K562 (cell line): ENCODE results near the gene RNF141. TPM values are rescaled to one million over a fixed set of nuclear protein-coding genes. Genes with fewer than 3 reads are reported as not detected.

Experiments used
- ATAC-seq: fragments of 200-7000 bp; cut with Tn5 transposase; 3 replicates; pipeline ENCODE4 v1.9.1; 2020; ENCODE audit warnings: moderate library complexity
- BruUV-seq: library from RNA; stranded (reverse); fragments of 400-500 nt; replicated peaks from 2 replicates; lab custom pipeline; 2021; lab: Mats Ljungman, UMichigan
- CTCF ChIA-PET: fragments of 300-600 bp; formaldehyde crosslinking; extraction: SDS; loops from one replicate; lab custom pipeline; 2021; ENCODE audit warnings: low intra/inter-chr PET ratio; lab: Yijun Ruan, JAX
- POLR2A ChIA-PET: fragments of 300-600, 350-650 bp; sonication (Branson Sonifier 250); formaldehyde crosslinking; extraction: SDS; loops from one replicate; lab custom pipeline; 2021; ENCODE audit warnings: antibody characterized with exemption, inconsistent platforms; lab: Yijun Ruan, JAX
- DNase-seq, 4 experiments: peaks; one replicate each; pipeline versions ENCODE4 v3.0.0 to v3.0.0-alpha.2; 2011 to 2018; ENCODE audit warnings: low spot score in 3 of 4, mixed read lengths in 3 of 4; ENCODE audit errors: extremely low read depth in 1 of 4
- FAIRE-seq: peaks from 2 replicates; lab custom pipeline; 2011; peaks lifted over from hg19 to GRCh38; lab: Jason Lieb, UNC
- H2AFZ ChIP-seq: 2 replicates; pipeline ENCODE4 v1.6.0; 2011; ENCODE audit warnings: low read depth, low read length, control low read depth, inconsistent platforms
- H3K27ac ChIP-seq: fragments of 200-600 bp; 3 replicates; pipeline ENCODE4 v1.8.0; 2011; ENCODE audit warnings: low read depth, mild to moderate bottlenecking, control low read depth, inconsistent platforms, low read length, moderate library complexity, mixed read lengths; ENCODE audit errors: extremely low read depth
- H3K27me3 ChIP-seq, 2 experiments: fragments of 300-600 bp in 1 of 2; 2 replicates in 1 of 2; 3 replicates in 1 of 2; pipeline versions ENCODE4 v1.6.0 to v1.8.0; 2011; ENCODE audit warnings: inconsistent platforms in 2 of 2, low read length in 2 of 2, mild to moderate bottlenecking in 1 of 2, mixed read lengths in 1 of 2, moderate library complexity in 1 of 2; ENCODE audit not compliant: control insufficient read depth in 2 of 2, insufficient read depth in 2 of 2
- H3K36me3 ChIP-seq: fragments of 300-600 bp; 3 replicates; pipeline ENCODE4 v1.8.0; 2011; ENCODE audit warnings: mild to moderate bottlenecking, low read length, inconsistent platforms; ENCODE audit not compliant: control insufficient read depth, insufficient read depth
- H3K4me1 ChIP-seq, 2 experiments: fragments of 200-600 bp in 1 of 2; replicated peaks in 1 of 2; 2 replicates in 1 of 2; 3 replicates in 1 of 2; pipeline versions ENCODE4 v1.5.1 to v1.8.0; 2011; ENCODE audit warnings: inconsistent platforms in 2 of 2, low read length in 2 of 2, mild to moderate bottlenecking in 1 of 2, mixed read lengths in 1 of 2, moderate library complexity in 1 of 2; ENCODE audit not compliant: control insufficient read depth in 2 of 2, insufficient read depth in 2 of 2
- H3K4me2 ChIP-seq: 2 replicates; pipeline ENCODE4 v1.6.1; 2011; ENCODE audit warnings: low read length, control low read depth, inconsistent platforms, mixed read lengths; ENCODE audit not compliant: insufficient read depth
- H3K4me3 ChIP-seq: fragments of 200-600 bp; sonication (generic), shearing (Covaris generic); 2 replicates; pipeline ENCODE4 v1.5.1; 2016; ENCODE audit warnings: control low read depth, inconsistent platforms
- H3K79me2 ChIP-seq: fragments of 200-600 bp; 3 replicates; pipeline ENCODE4 v1.8.0; 2011; ENCODE audit warnings: low read length, inconsistent platforms; ENCODE audit not compliant: control insufficient read depth, insufficient read depth
- H3K9ac ChIP-seq, 2 experiments: 2 replicates each; pipeline versions ENCODE4 v1.6.0 to v1.6.1; 2011; ENCODE audit warnings: low read depth in 2 of 2, low read length in 2 of 2, control low read depth in 1 of 2, inconsistent platforms in 1 of 2, mild to moderate bottlenecking in 1 of 2, mixed read lengths in 1 of 2; ENCODE audit not compliant: insufficient read depth in 1 of 2
- H3K9me1 ChIP-seq: one replicate; pipeline ENCODE4 v1.6.0; 2011; ENCODE audit warnings: inconsistent platforms, mild to moderate bottlenecking, low read length, moderate library complexity; ENCODE audit not compliant: control insufficient read depth, insufficient read depth
- H3K9me3 ChIP-seq: replicated peaks from 2 replicates; pipeline ENCODE4 v1.5.1; 2011; ENCODE audit warnings: low read depth, low read length, inconsistent platforms; ENCODE audit not compliant: control insufficient read depth, insufficient read depth
- H4K20me1 ChIP-seq: replicated peaks from 2 replicates; pipeline ENCODE4 v1.6.1; 2011; ENCODE audit warnings: low read length, inconsistent platforms, mixed read lengths; ENCODE audit not compliant: control insufficient read depth, insufficient read depth
- CCNT2 ChIP-seq: IDR thresholded peaks from 2 replicates; pipeline ENCODE4 v1.6.1; 2011; ENCODE audit warnings: borderline replicate concordance, low read depth, mild to moderate bottlenecking, moderate library complexity, mixed read lengths, low read length; ENCODE audit not compliant: insufficient read length; ENCODE audit errors: extremely low read depth
- POLR3G ChIP-seq: IDR thresholded peaks from 2 replicates; pipeline ENCODE4 v1.6.1; 2011; ENCODE audit not compliant: insufficient read length, insufficient replicate concordance; ENCODE audit errors: extremely low read depth
- RCOR1 ChIP-seq, 2 experiments: IDR thresholded peaks; 2 replicates each; pipeline ENCODE4 v1.6.1; 2012; ENCODE audit warnings: low read depth in 2 of 2, low read length in 2 of 2, borderline replicate concordance in 1 of 2, improper control_type of control experiment in 1 of 2
- TEAD4 ChIP-seq, 2 experiments: sonication (generic) in 1 of 2; formaldehyde crosslinking in 1 of 2; IDR thresholded peaks; 2 replicates each; pipeline versions ENCODE4 v1.6.1 to v1.8.0; 2012 to 2022; ENCODE audit warnings: borderline replicate concordance in 1 of 2, inconsistent platforms in 1 of 2, low read length in 1 of 2, mild to moderate bottlenecking in 1 of 2, missing genetic modification reagents in 1 of 2
- ZBTB17 ChIP-seq: fragments of 450-650 bp; formaldehyde crosslinking; IDR thresholded peaks from 2 replicates; pipeline ENCODE4 v1.4.0; 2020; ENCODE audit warnings: mild to moderate bottlenecking
- ZC3H8 ChIP-seq: fragments of 450-650 bp; IDR thresholded peaks from 2 replicates; pipeline ENCODE4 v1.6.1; 2017
- ZNF232 ChIP-seq: sonication (generic); formaldehyde crosslinking; IDR thresholded peaks from 2 replicates; pipeline ENCODE4 v1.8.0; 2022; ENCODE audit warnings: mild to moderate bottlenecking, missing genetic modification reagents
- ZNF740 ChIP-seq, 3 experiments: fragments of 200-800 bp in 1 of 3; sonication (Bioruptor generic) in 1 of 3; sonication (generic) in 1 of 3; formaldehyde crosslinking in 1 of 3; IDR thresholded peaks; 2 replicates each; pipeline versions ENCODE4 v1.6.1 to v1.8.0; 2016 to 2022; ENCODE audit warnings: mild to moderate bottlenecking in 2 of 3, missing compliant biosample characterization in 2 of 3, missing genetic modification characterization in 2 of 3, missing genetic modification reagents in 1 of 3
- WGBS: fragments of 100-300 bp; shearing (Covaris generic); methylation state at CpG from one replicate; pipeline ENCODE4 v1.1.6; 2016; ENCODE audit warnings: low coverage, mixed read lengths; ENCODE audit not compliant: insufficient coverage; ENCODE audit errors: missing lambda C conversion rate; 5-methylcytosine and 5-hydroxymethylcytosine counted together
- in situ Hi-C: fragments of 300-500 bp; cut with MboI; formaldehyde crosslinking; loops from 4 replicates; pipeline ENCODE4 v1.15.0; 2018; ENCODE audit warnings: inconsistent platforms, mixed read lengths
- intact Hi-C: fragments of 100-400 bp; cut with micrococcal nuclease; formaldehyde crosslinking; loops from 2 replicates; pipeline ENCODE4 v1.14.2; 2022
- polyA plus RNA-seq, 8 experiments: library from polyadenylated mRNA; depleted of rRNA in 4 of 8; stranded (reverse) in 5 of 8; unstranded in 3 of 8; fragments of >200 nt; fragmentation: Nextera tagmentation in 2 of 8; fragmentation: Illumina TruSeq in 1 of 8; extraction: Ambion mirVana in 2 of 8; extraction: Trizol in 1 of 8; gene quantifications; 2 replicates each; pipeline versions ENCODE4 v1.2.1 to v1.2.3, GENCODE V29; 2011 to 2014; ENCODE audit warnings: inconsistent platforms in 1 of 8, missing spikeins in 1 of 8
- total RNA-seq, 7 experiments: library from RNA; depleted of rRNA in 6 of 7; stranded (reverse); fragments of >200 nt in 6 of 7; fragmentation: Illumina TruSeq in 2 of 7; extraction: Trizol in 2 of 7; gene quantifications; 2 replicates each; pipeline versions ENCODE4 v1.2.1 to v1.2.3, GENCODE V29; 2011 to 2021; ENCODE audit warnings: low replicate concordance in 1 of 7

The RNF141 gene
- total and polyA plus RNA-seq, 9 of the 15 experiments (the other 6 are each of a cell fraction or from before 2014, with no cell fraction given), result 9.7 to 51.9 (median 18.9) TPM

- no peak for TF ChIP-seq ZC3H8
- ChIA-PET CTCF (no interaction called here), POLR2A (interaction anchor here (0.7 to 1.6 kb wide), 3 partner anchors 8 to 21 kb away, joined by 3 to 5 read pairs (median 3); no protein-coding TSS in a partner anchor)
- Histone ChIP-seq H3K79me2 (no peaks in the 10 kb centered on the region), H3K9ac (no peak overlapping the region), H3K27ac (no peak overlapping the region), H3K4me1 (no peaks in the 10 kb centered on the region), H3K4me2 (no peak overlapping the region), H3K9me3 (no peaks in the 10 kb centered on the region), H2AFZ (no peak overlapping the region), H4K20me1 (no peaks in the 10 kb centered on the region), H3K27me3 (no peaks in the 10 kb centered on the region), H3K36me3 (peaks cover 55% of the 10 kb centered on the region), H3K9me1 (no peaks in the 10 kb centered on the region), H3K4me3 (no peak overlapping the region)
- DNase-seq, result no peak
- intact Hi-C loops, result no loop called here
- no peak for ATAC-seq
- BruUV-seq, result no TSS peak
- in situ Hi-C loops, result loop anchor here (25.0 kb wide), 1 partner anchor 231 kb away; no protein-coding TSS in a partner anchor
- no peak for FAIRE-seq
These were observed 35.0 kb downstream of the RNF141 start for GRCh38 chr11:10506008-10506370.

- no peaks in the 10 kb centered on the region for H3K79me2 ChIP-seq
- ChIA-PET POLR2A (interaction anchor here (0.7 to 1.6 kb wide), 3 partner anchors 9 to 22 kb away, joined by 3 to 5 read pairs (median 3); no protein-coding TSS in a partner anchor), CTCF (no interaction called here)
- no peak overlapping the region for H2AFZ ChIP-seq
- no TSS peak for BruUV-seq
- in situ Hi-C loops, result loop anchor here (25.0 kb wide), 1 partner anchor 232 kb away; no protein-coding TSS in a partner anchor
- DNase-seq (no peak), FAIRE-seq (no peak), ATAC-seq (no peak)
- H3K27me3 ChIP-seq, result no peaks in the 10 kb centered on the region
- H3K9me3 ChIP-seq, result no peaks in the 10 kb centered on the region
- H4K20me1 ChIP-seq, result no peaks in the 10 kb centered on the region
- no peak overlapping the region for H3K27ac ChIP-seq
- no peak overlapping the region for H3K4me2 ChIP-seq
- intact Hi-C loops, result no loop called here
- no peak overlapping the region for H3K9ac ChIP-seq
- H3K4me3 ChIP-seq, result no peak overlapping the region
- H3K4me1 ChIP-seq, result no peaks in the 10 kb centered on the region
- peaks cover 60% of the 10 kb centered on the region for H3K36me3 ChIP-seq
- no peaks in the 10 kb centered on the region for H3K9me1 ChIP-seq
- WGBS, result 98% methylated on average over 6 of the region's 6 CpGs
- TF ChIP-seq CCNT2 (no peak), ZBTB17 (CRISPR knock-in tag) (no peak), POLR3G (no peak), TEAD4 (IDR thresholded peaks at IDR 0.05; ENCODE audit: low read length) (no peak), TEAD4 (CRISPR knock-in tag; IDR thresholded peaks at IDR 0.05; ENCODE audit: borderline replicate concordance) (no peak), RCOR1 (IDR thresholded peaks at IDR 0.05; ENCODE audit: borderline replicate concordance in 1 of 2, low read depth in 2 of 2, low read length in 2 of 2) (no peak), ZNF740 (CRISPR knock-in tag; IDR thresholded peaks at IDR 0.05) (no peak), ZNF740 (tag; IDR thresholded peaks at IDR 0.05) (no peak), ZNF232 (no peak)
These were observed 35.5 kb downstream of the RNF141 start for GRCh38 chr11:10505278-10506007.
